NCI-H1694 (cell line): ENCODE results near the gene CDRT4.

ENCODE experiments used
- DNase-seq: peaks from one replicate; lab custom pipeline; 2025; lab: John Stamatoyannopoulos, UW

CDRT4 gene

GRCh38 chr17:15393414-15393813 lies 74.0 kb downstream of the CDRT4 start:
- DNase-seq, result no peak

- DNase-seq, result no peak
These were observed 75.1 kb downstream of the CDRT4 start for GRCh38 chr17:15392326-15392741.

- no peak for DNase-seq
These were observed 78.9 kb downstream of the CDRT4 start for GRCh38 chr17:15388356-15389041.

- DNase-seq, result no peak
These were observed 81.3 kb downstream of the CDRT4 start for GRCh38 chr17:15386083-15386482.
